Type B pancreatic cell (in vitro differentiated cells): ENCODE measurements around the gene ATP2B2. TPM values are rescaled to one million over a fixed set of nuclear protein-coding genes. Genes with fewer than 3 reads are reported as not detected.

Experiments used
- DNase-seq: peaks from one replicate; pipeline ENCODE4 v3.0.0; 2021; ENCODE audit warnings: mixed read lengths; ENCODE audit not compliant: unreplicated experiment; ENCODE audit errors: extremely low spot score
- H3K27ac Mint-ChIP-seq: 2 replicates; pipeline ENCODE4 v1.8.0; 2021; ENCODE audit warnings: mild to moderate bottlenecking, mixed read lengths
- H3K27me3 Mint-ChIP-seq: 2 replicates; pipeline ENCODE4 v1.8.0; 2021; ENCODE audit warnings: mixed read lengths
- H3K36me3 Mint-ChIP-seq: 2 replicates; pipeline ENCODE4 v1.8.0; 2021; ENCODE audit warnings: mixed read lengths
- H3K4me1 Mint-ChIP-seq: one replicate; pipeline ENCODE4 v1.8.0; 2021; ENCODE audit warnings: mixed read lengths; ENCODE audit not compliant: unreplicated experiment
- H3K4me3 Mint-ChIP-seq: 2 replicates; pipeline ENCODE4 v1.8.0; 2021; ENCODE audit warnings: mild to moderate bottlenecking, mixed read lengths
- H3K9me3 Mint-ChIP-seq: 2 replicates; pipeline ENCODE4 v1.8.0; 2021; ENCODE audit warnings: mixed read lengths
- CTCF ChIP-seq: fragments of 200-600 bp; sonication (generic); conservative IDR thresholded peaks from 2 replicates; pipeline ENCODE4 v1.5.0; 2021; ENCODE audit warnings: antibody characterized with exemption, mild to moderate bottlenecking
- total RNA-seq: library from RNA; stranded (reverse); gene quantifications from 2 replicates; pipeline ENCODE4 v1.2.1, GENCODE V29; 2021; ENCODE audit warnings: low replicate concordance

ATP2B2 gene
- total RNA-seq, 1 donor from 2014 or later = 0.31 TPM

GRCh38 chr3:10287936-10288574 is 217.3 kb downstream of the ATP2B2 start:
- Mint-ChIP-seq H3K9me3 (no peaks in the 10 kb centered on the region), H3K27ac (no peak overlapping the region), H3K4me3 (no peak overlapping the region), H3K36me3 (no peaks in the 10 kb centered on the region), H3K4me1 (peaks cover 9% of the 10 kb centered on the region), H3K27me3 (no peaks in the 10 kb centered on the region)
- no peak for DNase-seq
- TF ChIP-seq CTCF = no peak

- Mint-ChIP-seq H3K36me3 (no peaks in the 10 kb centered on the region), H3K4me1 (peaks cover 9% of the 10 kb centered on the region), H3K4me3 (no peak overlapping the region), H3K27me3 (no peaks in the 10 kb centered on the region), H3K9me3 (no peaks in the 10 kb centered on the region), H3K27ac (no peak overlapping the region)
- no peak for TF ChIP-seq CTCF
- no peak for DNase-seq
These were observed 218.6 kb downstream of the ATP2B2 start for GRCh38 chr3:10286596-10287295.

GRCh38 chr3:10286133-10286524 is 219.3 kb downstream of the ATP2B2 start:
- no peaks in the 10 kb centered on the region for H3K9me3 Mint-ChIP-seq
- peaks cover 9% of the 10 kb centered on the region for H3K4me1 Mint-ChIP-seq
- no peak for TF ChIP-seq CTCF
- H3K36me3 Mint-ChIP-seq = no peaks in the 10 kb centered on the region
- H3K27me3 Mint-ChIP-seq = no peaks in the 10 kb centered on the region
- no peak overlapping the region for H3K27ac Mint-ChIP-seq
- DNase-seq = no peak
- H3K4me3 Mint-ChIP-seq = no peak overlapping the region

- Mint-ChIP-seq H3K4me3 (no peak overlapping the region), H3K36me3 (no peaks in the 10 kb centered on the region), H3K27me3 (no peaks in the 10 kb centered on the region), H3K27ac (no peak overlapping the region), H3K9me3 (no peaks in the 10 kb centered on the region), H3K4me1 (peaks cover 9% of the 10 kb centered on the region)
- no peak for DNase-seq
- TF ChIP-seq CTCF = no peak
These were observed 219.9 kb downstream of the ATP2B2 start for GRCh38 chr3:10285272-10286132.

GRCh38 chr3:10284496-10284895 is 220.9 kb downstream of the ATP2B2 start:
- Mint-ChIP-seq H3K36me3 (no peaks in the 10 kb centered on the region), H3K4me1 (peaks cover 9% of the 10 kb centered on the region), H3K9me3 (no peaks in the 10 kb centered on the region), H3K27me3 (no peaks in the 10 kb centered on the region), H3K27ac (no peak overlapping the region), H3K4me3 (no peak overlapping the region)
- DNase-seq = no peak
- TF ChIP-seq CTCF = no peak
